ENCODE data around the gene JMJD4. TPM values are rescaled to one million over a fixed set of nuclear protein-coding genes. Genes with fewer than 3 reads are reported as not detected.

JMJD4 gene
- total and polyA plus RNA-seq, 7 experiments from 2014 or later, result 12.1 to 36.8 (median 32.3) TPM

- Histone ChIP-seq H3K27me3 (ENCODE audit: control insufficient read depth in 2 of 2, insufficient read depth in 2 of 2, low read length in 2 of 2) (no peaks in the 10 kb centered on the region), H3K4me1 (ENCODE audit: control insufficient read depth in 2 of 2, insufficient read depth in 2 of 2, low read length in 2 of 2) (peaks cover 7 to 11% of the 10 kb centered on the region in 2 donors), H3K9me3 (ENCODE audit: control insufficient read depth in 2 of 3, low read length in 3 of 3) (no peaks in the 10 kb centered on the region), H3K36me3 (ENCODE audit: control insufficient read depth in 2 of 3, insufficient read depth in 3 of 3, low read length in 3 of 3) (peaks cover 0 to 13% (median 0%) of the 10 kb centered on the region in 3 experiments), H3K27ac (ENCODE audit: low read depth, low read length) (no peak overlapping the region), H3K4me3 (ENCODE audit: low read length) (no peak overlapping the region)
- Mint-ChIP-seq H3K9me3 (no peaks in the 10 kb centered on the region), H3K27ac (peak overlapping the region in 4 of 9 donors; percentile 1 to 74 (median 28)), H3K27me3 (no peaks in the 10 kb centered on the region), H3K36me3 (peaks cover 0 to 6% (median 0%) of the 10 kb centered on the region in 5 donors), H3K4me1 (peaks cover 35 to 82% (median 61%) of the 10 kb centered on the region in 7 donors), H3K4me3 (no peak overlapping the region)
- ATAC-seq, result no peak
- CTCF ChIA-PET, result no interaction called here
- POLR2A ChIA-PET, result no interaction called here
- intact Hi-C loops (cut with micrococcal nuclease), result loop anchor here in 1 of 2 donors (5.0 kb wide), 1 partner anchor 426 kb away; the partner anchor contains the start of gene CDC42BPA
- no peak for DNase-seq
These were observed 7.9 kb upstream of the JMJD4 start for GRCh38 chr1:227742738-227743715.

- no peak overlapping the region for H3K27ac Mint-ChIP-seq
- H3K4me1 Mint-ChIP-seq, result peaks cover 42 to 85% (median 70%) of the 10 kb centered on the region in 7 donors
- H3K36me3 Mint-ChIP-seq, result peaks cover 0 to 4% (median 0%) of the 10 kb centered on the region in 5 donors
- DNase-seq (no peak), ATAC-seq (no peak)
- Histone ChIP-seq H3K27me3 (ENCODE audit: control insufficient read depth in 2 of 2, insufficient read depth in 2 of 2, low read length in 2 of 2) (no peaks in the 10 kb centered on the region), H3K9me3 (ENCODE audit: control insufficient read depth in 2 of 3, low read length in 3 of 3) (no peaks in the 10 kb centered on the region), H3K4me3 (ENCODE audit: low read length) (no peak overlapping the region), H3K36me3 (ENCODE audit: control insufficient read depth in 2 of 3, insufficient read depth in 3 of 3, low read length in 3 of 3) (peaks cover 0 to 6% (median 0%) of the 10 kb centered on the region in 3 experiments), H3K4me1 (ENCODE audit: control insufficient read depth in 2 of 2, insufficient read depth in 2 of 2, low read length in 2 of 2) (peaks cover 7 to 11% of the 10 kb centered on the region in 2 donors), H3K27ac (ENCODE audit: low read depth, low read length) (no peak overlapping the region)
- H3K4me3 Mint-ChIP-seq, result no peak overlapping the region
- CTCF ChIA-PET, result no interaction called here
- no peaks in the 10 kb centered on the region for H3K27me3 Mint-ChIP-seq
- no peaks in the 10 kb centered on the region for H3K9me3 Mint-ChIP-seq
- POLR2A ChIA-PET, result no interaction called here
- intact Hi-C loops (cut with micrococcal nuclease), result loop anchor here in 1 of 2 donors (5.0 kb wide), 1 partner anchor 424 kb away; the partner anchor contains the start of gene CDC42BPA
These were observed 6.2 kb upstream of the JMJD4 start for GRCh38 chr1:227741166-227741870.

GRCh38 chr1:227740401-227740960, 5.4 kb upstream of the JMJD4 start:
- Histone ChIP-seq H3K9me3 (ENCODE audit: control insufficient read depth in 2 of 3, low read length in 3 of 3) (no peaks in the 10 kb centered on the region), H3K27ac (ENCODE audit: low read depth, low read length) (no peak overlapping the region), H3K36me3 (ENCODE audit: control insufficient read depth in 2 of 3, insufficient read depth in 3 of 3, low read length in 3 of 3) (peaks cover 0 to 9% (median 0%) of the 10 kb centered on the region in 3 experiments), H3K4me1 (ENCODE audit: control insufficient read depth in 2 of 2, insufficient read depth in 2 of 2, low read length in 2 of 2) (peaks cover 7 to 18% of the 10 kb centered on the region in 2 donors), H3K27me3 (ENCODE audit: control insufficient read depth in 2 of 2, insufficient read depth in 2 of 2, low read length in 2 of 2) (no peaks in the 10 kb centered on the region), H3K4me3 (ENCODE audit: low read length) (no peak overlapping the region)
- intact Hi-C loops (cut with micrococcal nuclease), result loop anchor here in 1 of 2 donors (5.0 kb wide), 1 partner anchor 423 kb away; the partner anchor contains the start of gene CDC42BPA
- ChIA-PET POLR2A (interaction anchor here (0.7 to 1.0 kb wide), 2 partner anchors 9 to 1087 kb away, joined by 3 read pairs; no protein-coding TSS in a partner anchor), CTCF (no interaction called here)
- no peaks in the 10 kb centered on the region for H3K9me3 Mint-ChIP-seq
- H3K4me1 Mint-ChIP-seq, result peaks cover 46 to 87% (median 71%) of the 10 kb centered on the region in 7 donors
- H3K36me3 Mint-ChIP-seq, result peaks cover 0 to 4% (median 0%) of the 10 kb centered on the region in 5 donors
- no peaks in the 10 kb centered on the region for H3K27me3 Mint-ChIP-seq
- peak overlapping the region in 2 of 9 donors; percentile 13 to 34 for H3K27ac Mint-ChIP-seq
- ATAC-seq, result no peak
- H3K4me3 Mint-ChIP-seq, result no peak overlapping the region
- DNase-seq, result no peak

- intact Hi-C loops (cut with micrococcal nuclease), result loop anchor here (5.0 to 10.0 kb wide), 6 partner anchors 255 to 1888 kb away; partner anchors contain the start of genes CDC42BPA (in 1 of the 2), COQ8A (in 1 of the 2), IBA57 (in 1 of the 2) and TAF5L (in 1 of the 2)
- Mint-ChIP-seq H3K4me1 (peaks cover 41 to 80% (median 63%) of the 10 kb centered on the region in 7 donors), H3K9me3 (no peaks in the 10 kb centered on the region), H3K27me3 (no peaks in the 10 kb centered on the region), H3K27ac (peak overlapping the region in 2 of 9 donors; percentile 13 to 21), H3K4me3 (no peak overlapping the region), H3K36me3 (peaks cover 0 to 4% (median 0%) of the 10 kb centered on the region in 5 donors)
- no peak for ATAC-seq
- no peaks in the 10 kb centered on the region for H3K27me3 ChIP-seq (ENCODE audit: control insufficient read depth in 2 of 2, insufficient read depth in 2 of 2, low read length in 2 of 2)
- H3K9me3 ChIP-seq (ENCODE audit: control insufficient read depth in 2 of 3, low read length in 3 of 3), result no peaks in the 10 kb centered on the region
- H3K36me3 ChIP-seq (ENCODE audit: control insufficient read depth in 2 of 3, insufficient read depth in 3 of 3, low read length in 3 of 3), result peaks cover 0 to 11% (median 0%) of the 10 kb centered on the region in 3 experiments
- DNase-seq, result no peak
- POLR2A ChIA-PET, result interaction anchor here (1.0 kb wide), 1 partner anchor 10 kb away, joined by 3 read pairs; no protein-coding TSS in a partner anchor
- CTCF ChIA-PET, result no interaction called here
- H3K4me3 ChIP-seq (ENCODE audit: low read length), result no peak overlapping the region
- H3K4me1 ChIP-seq (ENCODE audit: control insufficient read depth in 2 of 2, insufficient read depth in 2 of 2, low read length in 2 of 2), result peaks cover 7 to 18% of the 10 kb centered on the region in 2 donors
- H3K27ac ChIP-seq (ENCODE audit: low read depth, low read length), result no peak overlapping the region
These were observed 4.5 kb upstream of the JMJD4 start for GRCh38 chr1:227739636-227740035.

- Mint-ChIP-seq H3K36me3 (peaks cover 0 to 4% (median 0%) of the 10 kb centered on the region in 5 donors), H3K4me1 (peaks cover 39 to 80% (median 61%) of the 10 kb centered on the region in 7 donors), H3K9me3 (no peaks in the 10 kb centered on the region), H3K27me3 (no peaks in the 10 kb centered on the region), H3K27ac (peak overlapping the region in 2 of 9 donors; percentile 4 to 8), H3K4me3 (no peak overlapping the region)
- Histone ChIP-seq H3K27me3 (ENCODE audit: control insufficient read depth in 2 of 2, insufficient read depth in 2 of 2, low read length in 2 of 2) (no peaks in the 10 kb centered on the region), H3K9me3 (ENCODE audit: control insufficient read depth in 2 of 3, low read length in 3 of 3) (no peaks in the 10 kb centered on the region), H3K36me3 (ENCODE audit: control insufficient read depth in 2 of 3, insufficient read depth in 3 of 3, low read length in 3 of 3) (peaks cover 0 to 11% (median 0%) of the 10 kb centered on the region in 3 experiments), H3K4me3 (ENCODE audit: low read length) (no peak overlapping the region), H3K4me1 (ENCODE audit: control insufficient read depth in 2 of 2, insufficient read depth in 2 of 2, low read length in 2 of 2) (peaks cover 7 to 21% of the 10 kb centered on the region in 2 donors), H3K27ac (ENCODE audit: low read depth, low read length) (no peak overlapping the region)
- ChIA-PET CTCF (no interaction called here), POLR2A (no interaction called here)
- no peak for ATAC-seq
- DNase-seq, result no peak
- intact Hi-C loops (cut with micrococcal nuclease), result loop anchor here (5.0 to 10.0 kb wide), 5 partner anchors 254 to 1888 kb away; partner anchors contain the start of genes COQ8A (in 1 of the 2), IBA57 (in 1 of the 2), TAF5L (in 1 of the 2) and URB2 (in 1 of the 2)
These were observed 3.7 kb upstream of the JMJD4 start for GRCh38 chr1:227738820-227739219.

Measured in naive thymus-derived CD4-positive, alpha-beta T cell (primary cell).